Measurements from ENCODE around the gene MAPKAPK5.
"Not testable (repeated sequence)": the region's sequence is repeated elsewhere in the genome, so short reads cannot be mapped to it uniquely, and the experiment has no call there.

DNA sequence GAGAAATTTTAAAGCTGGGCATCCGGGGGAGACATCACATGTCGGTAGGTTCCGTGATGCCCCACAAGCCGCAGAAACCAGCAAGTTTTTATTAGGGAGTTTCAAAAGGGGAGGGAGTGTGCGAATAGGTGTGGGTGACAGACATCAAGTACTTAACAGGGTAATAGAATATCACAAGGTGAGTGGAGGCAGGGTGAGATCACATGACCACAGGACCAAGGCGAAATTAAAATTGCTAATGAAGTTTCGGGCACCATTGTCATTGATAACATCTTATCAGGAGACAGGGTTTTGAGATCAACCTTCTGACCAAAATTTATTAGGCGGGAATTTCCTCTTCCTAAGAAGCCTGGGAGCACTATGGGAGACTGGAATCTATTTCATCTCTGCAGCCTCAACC lies 21.2 kb upstream of the MAPKAPK5 start:
- TF ChIP-seq, protein P1, sequence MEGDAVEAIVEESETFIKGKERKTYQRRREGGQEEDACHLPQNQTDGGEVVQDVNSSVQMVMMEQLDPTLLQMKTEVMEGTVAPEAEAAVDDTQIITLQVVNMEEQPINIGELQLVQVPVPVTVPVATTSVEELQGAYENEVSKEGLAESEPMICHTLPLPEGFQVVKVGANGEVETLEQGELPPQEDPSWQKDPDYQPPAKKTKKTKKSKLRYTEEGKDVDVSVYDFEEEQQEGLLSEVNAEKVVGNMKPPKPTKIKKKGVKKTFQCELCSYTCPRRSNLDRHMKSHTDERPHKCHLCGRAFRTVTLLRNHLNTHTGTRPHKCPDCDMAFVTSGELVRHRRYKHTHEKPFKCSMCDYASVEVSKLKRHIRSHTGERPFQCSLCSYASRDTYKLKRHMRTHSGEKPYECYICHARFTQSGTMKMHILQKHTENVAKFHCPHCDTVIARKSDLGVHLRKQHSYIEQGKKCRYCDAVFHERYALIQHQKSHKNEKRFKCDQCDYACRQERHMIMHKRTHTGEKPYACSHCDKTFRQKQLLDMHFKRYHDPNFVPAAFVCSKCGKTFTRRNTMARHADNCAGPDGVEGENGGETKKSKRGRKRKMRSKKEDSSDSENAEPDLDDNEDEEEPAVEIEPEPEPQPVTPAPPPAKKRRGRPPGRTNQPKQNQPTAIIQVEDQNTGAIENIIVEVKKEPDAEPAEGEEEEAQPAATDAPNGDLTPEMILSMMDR (IDR thresholded peaks at IDR 0.05), result not testable (repeated sequence)
- TF ChIP-seq POLR2A (IDR thresholded peaks at IDR 0.05), result not testable (repeated sequence)

All from uterus (tissue), 2 donors.